Adrenal gland (tissue), 12 donors: ENCODE measurements around the gene CREBBP. TPM values are rescaled to one million over a fixed set of nuclear protein-coding genes. Genes with fewer than 3 reads are reported as not detected.

Experiments
- DNase-seq, 7 donors: peaks; one replicate each; pipeline ENCODE4 v3.0.0-alpha.2; 2019 to 2020
- H3K27ac ChIP-seq, 5 donors: fragments of 200-600 bp; sonication (generic) in 4 of 5; 1 replicate in 3 of 5; 2 replicates in 2 of 5; pipeline versions ENCODE4 v1.5.1 to v1.8.0; 2016 to 2020; ENCODE audit warnings: mild to moderate bottlenecking in 1 of 5
- H3K27me3 ChIP-seq: fragments of 200-600 bp; 2 replicates; pipeline ENCODE4 v1.8.0; 2021
- H3K36me3 ChIP-seq, 2 donors: fragments of 200-600 bp; replicated peaks in 1 of 2; 1 replicate in 1 of 2; 2 replicates in 1 of 2; pipeline versions ENCODE4 v1.5.1 to v1.8.0; 2018 to 2022
- H3K4me1 ChIP-seq, 2 donors: fragments of 200-600 bp; replicated peaks in 1 of 2; 1 replicate in 1 of 2; 2 replicates in 1 of 2; pipeline versions ENCODE4 v1.5.1 to v1.8.0; 2018 to 2021
- H3K4me3 ChIP-seq, 4 donors: fragments of 200-600 bp; sonication (generic) in 3 of 4; one replicate each; pipeline ENCODE4 v1.5.1; 2016 to 2018
- H3K9me3 ChIP-seq, 3 donors: fragments of 200-600 bp; sonication (generic) in 1 of 3; replicated peaks in 1 of 3; 1 replicate in 2 of 3; 2 replicates in 1 of 3; pipeline versions ENCODE4 v1.5.1 to v1.8.0; 2016 to 2021
- POLR2A ChIP-seq, 2 donors: fragments of 450-650 bp; IDR thresholded peaks; one replicate each; pipeline ENCODE4 v1.6.1; 2017; ENCODE audit warnings: antibody characterized with exemption in 2 of 2, mild to moderate bottlenecking in 2 of 2, moderate library complexity in 1 of 2
- WGBS, 4 donors: extraction: QIAGEN DNeasy Blood & Tissue Kit in 2 of 4; methylation state at CpG; one replicate each; pipeline versions ENCODE4 v1.1.5 to v1.1.7; 2013 to 2017; 5-methylcytosine and 5-hydroxymethylcytosine counted together
- intact Hi-C, 2 donors: fragments of 100-400 bp; cut with DNase I; formaldehyde crosslinking; loops; one replicate each; pipeline versions ENCODE4 v1.14.1 to v1.15.0; 2022 to 2023
- polyA plus RNA-seq, 3 donors: library from polyadenylated mRNA; stranded (reverse); fragments of 200-250 nt in 2 of 3; fragments of 350-450 nt in 1 of 3; fragmentation: Illumina TruSeq in 1 of 3; extraction: RNeasy Lipid Tissue Mini Kit (QIAGEN cat#74804) in 1 of 3; gene quantifications; one replicate each; pipeline ENCODE4 v1.2.3, GENCODE V29; 2013 to 2014
- total RNA-seq, 9 donors: library from RNA; depleted of rRNA in 4 of 9; stranded (reverse); fragments of >200 nt in 4 of 9; fragments of 120-200 nt in 1 of 9; fragmentation: NEBNext Ultra II Directional in 1 of 9; extraction: Animal tissue kit (Norgen Biotek cat#: 25700) in 1 of 9; gene quantifications; one replicate each; pipeline versions ENCODE4 v1.1.0 to v1.2.4, GENCODE V29; 2013 to 2023
- TF ChIP-seq, protein P1 (sequence below), 6 experiments: fragments of 450-650 bp in 4 of 6; fragments of 200-600 bp in 2 of 6; sonication (generic) in 1 of 6; IDR thresholded peaks; 1 replicate in 5 of 6; 2 replicates in 1 of 6; pipeline versions ENCODE4 v1.5.1 to v1.8.0; 2016 to 2021; ENCODE audit warnings: antibody characterized with exemption in 6 of 6, mild to moderate bottlenecking in 2 of 6, moderate library complexity in 1 of 6
- donor health status: healthy with polysubstance abuse.
- donor health status: Bipolar disorder and iron deficiency.
- donor health status: DM: yes; HTN: yes; CAD: no.
- donor health status: DM: no; HTN: no; CAD: no.
- donor health status: DM: no; HTN: no; CAD: no.
- donor health status: DM: yes; HTN: yes; CAD: no.

Gene CREBBP
- total and polyA plus RNA-seq, 12 donors: 13.7 to 67.7 (median 44.1) TPM

DNA sequence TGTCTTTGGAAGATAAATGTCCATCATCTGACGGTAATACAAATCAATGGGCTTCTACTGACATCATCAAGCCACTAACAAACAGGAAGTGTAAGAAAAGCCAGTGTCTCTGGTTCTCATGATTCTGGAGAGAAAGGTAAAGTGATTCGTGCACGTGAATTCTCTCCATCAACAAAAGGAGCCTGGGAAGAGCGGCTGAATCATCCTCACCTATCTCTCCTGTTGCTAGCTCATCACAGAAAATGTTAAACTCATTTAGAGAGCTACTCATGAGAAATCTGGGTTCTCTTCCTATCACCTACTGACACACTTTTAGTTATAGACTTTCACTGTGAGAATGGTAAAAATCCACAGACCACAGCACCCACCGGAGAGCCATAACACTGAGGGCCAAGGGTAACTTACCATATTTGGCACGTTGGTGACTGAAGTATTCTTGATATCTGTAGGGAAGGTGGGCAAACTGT, 70.3 kb downstream of the CREBBP start:
- Histone ChIP-seq H3K36me3 (no peaks in the 10 kb centered on the region), H3K27ac (no peak overlapping the region), H3K4me3 (no peak overlapping the region), H3K9me3 (no peaks in the 10 kb centered on the region), H3K27me3 (no peaks in the 10 kb centered on the region), H3K4me1 (peaks cover 0 to 6% of the 10 kb centered on the region in 2 donors)
- intact Hi-C loops: no loop called here
- TF ChIP-seq POLR2A (IDR thresholded peaks at IDR 0.05): no peak
- TF ChIP-seq, protein P1, sequence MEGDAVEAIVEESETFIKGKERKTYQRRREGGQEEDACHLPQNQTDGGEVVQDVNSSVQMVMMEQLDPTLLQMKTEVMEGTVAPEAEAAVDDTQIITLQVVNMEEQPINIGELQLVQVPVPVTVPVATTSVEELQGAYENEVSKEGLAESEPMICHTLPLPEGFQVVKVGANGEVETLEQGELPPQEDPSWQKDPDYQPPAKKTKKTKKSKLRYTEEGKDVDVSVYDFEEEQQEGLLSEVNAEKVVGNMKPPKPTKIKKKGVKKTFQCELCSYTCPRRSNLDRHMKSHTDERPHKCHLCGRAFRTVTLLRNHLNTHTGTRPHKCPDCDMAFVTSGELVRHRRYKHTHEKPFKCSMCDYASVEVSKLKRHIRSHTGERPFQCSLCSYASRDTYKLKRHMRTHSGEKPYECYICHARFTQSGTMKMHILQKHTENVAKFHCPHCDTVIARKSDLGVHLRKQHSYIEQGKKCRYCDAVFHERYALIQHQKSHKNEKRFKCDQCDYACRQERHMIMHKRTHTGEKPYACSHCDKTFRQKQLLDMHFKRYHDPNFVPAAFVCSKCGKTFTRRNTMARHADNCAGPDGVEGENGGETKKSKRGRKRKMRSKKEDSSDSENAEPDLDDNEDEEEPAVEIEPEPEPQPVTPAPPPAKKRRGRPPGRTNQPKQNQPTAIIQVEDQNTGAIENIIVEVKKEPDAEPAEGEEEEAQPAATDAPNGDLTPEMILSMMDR (IDR thresholded peaks at IDR 0.05): no peak
- 88 to 95% (median 90%) methylated on average over 6 of the region's 6 CpGs for WGBS, 4 donors
- DNase-seq: no peak

DNA sequence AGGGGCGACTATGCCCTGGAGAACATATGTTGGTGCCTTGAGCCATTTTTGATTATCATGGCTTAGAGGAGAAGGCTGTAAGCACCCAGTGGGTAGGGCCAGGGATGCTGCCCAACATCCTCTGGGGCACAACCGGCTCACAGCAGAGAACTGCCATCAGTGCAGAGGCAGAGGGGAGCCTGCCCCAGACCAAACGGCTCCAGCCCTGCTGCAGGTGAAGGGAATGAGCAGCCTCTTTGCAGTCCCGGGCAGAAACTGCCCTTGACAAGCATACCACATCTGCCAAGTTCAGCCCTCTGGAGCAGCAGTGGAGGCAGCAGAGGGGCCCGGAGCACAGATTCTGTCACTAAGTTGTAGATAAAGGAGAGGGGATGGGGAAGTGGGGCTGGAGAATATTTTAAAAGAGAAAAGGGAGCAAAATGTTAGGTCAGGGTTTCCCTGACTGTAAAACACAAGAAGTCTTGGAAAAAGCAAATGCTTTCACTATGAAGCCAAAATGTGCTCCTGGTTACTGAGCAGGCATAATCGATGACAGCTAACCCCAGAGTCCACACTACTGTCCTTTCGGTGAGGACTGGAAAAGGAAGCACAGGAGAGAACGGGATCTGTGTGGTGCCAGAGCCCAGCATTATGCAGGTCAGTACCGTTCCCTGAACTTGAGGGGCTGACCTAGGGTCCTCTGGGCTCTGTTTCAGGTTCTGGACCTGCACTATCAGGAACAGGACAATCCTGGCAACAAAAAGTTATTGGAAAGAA, 72.0 kb downstream of the CREBBP start:
- WGBS, 4 donors: 65 to 75% (median 71%) methylated on average over 7 to 9 of the region's 9 CpGs
- intact Hi-C loops: no loop called here
- H3K9me3 ChIP-seq: no peaks in the 10 kb centered on the region
- H3K36me3 ChIP-seq: no peaks in the 10 kb centered on the region
- no peak overlapping the region for H3K27ac ChIP-seq
- H3K4me3 ChIP-seq: no peak overlapping the region
- TF ChIP-seq POLR2A (IDR thresholded peaks at IDR 0.05): no peak
- TF ChIP-seq, protein P1 (IDR thresholded peaks at IDR 0.05): no peak
- H3K27me3 ChIP-seq: no peaks in the 10 kb centered on the region
- peaks cover 0 to 19% of the 10 kb centered on the region in 2 donors for H3K4me1 ChIP-seq
- DNase-seq: no peak

DNA sequence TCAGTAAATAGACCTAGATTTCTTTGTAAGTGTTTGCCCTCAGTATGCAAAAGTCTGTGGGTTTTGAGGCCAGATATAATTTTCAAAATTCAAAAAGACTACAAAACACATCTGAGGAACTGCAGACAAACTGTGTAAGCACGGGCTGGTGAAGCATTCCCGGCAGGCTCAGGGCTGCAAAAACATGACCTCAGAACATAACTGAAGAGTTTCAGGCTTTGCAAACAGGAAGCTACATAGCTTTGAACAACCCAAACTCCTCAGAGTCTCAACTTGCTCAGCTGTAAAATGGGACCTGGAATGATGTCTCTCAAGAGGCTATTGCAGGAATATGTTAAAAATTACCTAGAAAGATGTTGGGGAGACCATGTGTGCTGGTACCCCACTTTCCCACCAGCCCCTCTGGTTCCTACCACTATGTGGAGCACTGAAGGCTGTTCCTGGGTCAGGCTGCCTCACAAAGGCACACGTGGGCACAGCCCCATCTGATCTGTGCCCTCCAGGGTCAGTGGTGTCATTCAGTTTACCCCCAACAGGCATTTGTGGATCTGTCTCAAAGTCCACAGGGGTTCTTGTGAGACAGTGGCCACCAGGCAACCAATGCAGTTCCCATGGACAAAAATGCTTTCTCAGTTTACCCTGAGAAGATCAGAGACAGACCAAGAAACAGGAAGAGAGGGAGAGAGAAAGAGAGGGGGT, 72.9 kb downstream of the CREBBP start:
- peaks cover 0 to 16% of the 10 kb centered on the region in 2 donors for H3K4me1 ChIP-seq
- DNase-seq: no peak
- H3K27ac ChIP-seq: no peak overlapping the region
- WGBS, 4 donors: 45 to 66% (median 53%) methylated on average over 2 to 3 of the region's 3 CpGs
- no peaks in the 10 kb centered on the region for H3K9me3 ChIP-seq
- no peaks in the 10 kb centered on the region for H3K27me3 ChIP-seq
- intact Hi-C loops: no loop called here
- no peak overlapping the region for H3K4me3 ChIP-seq
- TF ChIP-seq, protein P1 (IDR thresholded peaks at IDR 0.05): no peak
- TF ChIP-seq POLR2A (IDR thresholded peaks at IDR 0.05): no peak
- no peaks in the 10 kb centered on the region for H3K36me3 ChIP-seq

DNA sequence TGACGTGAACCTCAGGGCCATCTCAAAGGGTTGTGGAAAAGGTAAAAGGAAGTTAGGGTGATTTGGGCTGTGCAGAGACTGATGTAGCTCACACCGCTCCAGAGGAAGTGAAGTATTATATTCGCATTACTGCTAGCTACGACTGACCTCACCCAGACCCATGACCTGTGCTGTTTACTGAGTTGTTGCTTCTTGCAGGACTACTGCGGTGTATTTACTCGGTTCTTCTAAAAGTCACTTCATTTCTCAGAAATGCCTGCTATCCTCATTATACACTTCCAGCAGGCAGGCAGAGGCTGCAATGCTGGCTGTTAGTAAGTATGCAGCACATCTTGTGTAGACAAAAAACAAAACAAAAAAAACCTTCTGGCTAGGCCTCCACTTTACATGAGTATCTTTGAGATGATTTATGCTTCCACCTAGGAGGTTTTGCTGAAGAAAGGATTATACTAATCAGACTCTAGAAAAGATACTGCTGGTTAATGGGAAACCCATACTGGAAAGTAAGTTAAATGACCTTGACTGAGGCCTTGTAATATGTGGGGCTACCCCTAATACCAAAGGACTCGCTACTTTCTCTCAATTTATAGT, 76.0 kb downstream of the CREBBP start:
- intact Hi-C loops: no loop called here
- H3K4me1 ChIP-seq: peaks cover 0 to 26% of the 10 kb centered on the region in 2 donors
- H3K27me3 ChIP-seq: no peaks in the 10 kb centered on the region
- no peak for TF ChIP-seq POLR2A (IDR thresholded peaks at IDR 0.05)
- TF ChIP-seq, protein P1 (IDR thresholded peaks at IDR 0.05): no peak
- H3K27ac ChIP-seq: no peak overlapping the region
- no peak for DNase-seq
- no peak overlapping the region for H3K4me3 ChIP-seq
- H3K9me3 ChIP-seq: no peaks in the 10 kb centered on the region
- WGBS, 4 donors: 48 to 65% (median 57%) methylated on average over 7 of the region's 7 CpGs
- no peaks in the 10 kb centered on the region for H3K36me3 ChIP-seq
